GM12878 (cell line): ENCODE measurements around the gene HOXD11. TPM values are rescaled to one million over a fixed set of nuclear protein-coding genes. Genes with fewer than 3 reads are reported as not detected.

Experiments used
- ATAC-seq: fragments of 200-7000 bp; cut with Tn5 transposase; 3 replicates; pipeline ENCODE4 v1.9.1; 2020; ENCODE audit warnings: mild to moderate bottlenecking, moderate library complexity
- BruUV-seq: library from RNA; stranded (reverse); fragments of 400-500 nt; replicated peaks from 2 replicates; lab custom pipeline; 2021; lab: Mats Ljungman, UMichigan
- CTCF ChIA-PET: fragments of 300-600 bp; sonication (Branson Sonifier 250); formaldehyde crosslinking; extraction: SDS; loops from one replicate; lab custom pipeline; 2021; ENCODE audit warnings: inconsistent platforms; lab: Yijun Ruan, JAX
- POLR2A ChIA-PET: fragments of 350-600 bp; formaldehyde crosslinking; extraction: SDS; loops from one replicate; lab custom pipeline; 2021; ENCODE audit warnings: inconsistent platforms; lab: Charles Lee
- RAD21 ChIA-PET: fragments of 300-600 bp; sonication (Branson Sonifier 250); formaldehyde crosslinking; loops from one replicate; lab custom pipeline; 2023; ENCODE audit warnings: antibody characterized with exemption; ENCODE audit not compliant: unreplicated experiment; lab: Charles Lee
- SMC1A ChIA-PET: fragments of 300-600 bp; sonication (Branson Sonifier 250); formaldehyde crosslinking; loops from one replicate; lab custom pipeline; 2023; ENCODE audit not compliant: unreplicated experiment, uncharacterized antibody; lab: Charles Lee
- DNase-seq: peaks from one replicate; pipeline ENCODE4 v3.0.0-alpha.2; 2011; ENCODE audit warnings: low read depth, low spot score
- FAIRE-seq: peaks from 3 replicates; lab custom pipeline; 2011; peaks lifted over from hg19 to GRCh38; lab: Jason Lieb, UNC
- H2AFZ ChIP-seq: 2 replicates; pipeline ENCODE4 v1.6.0; 2011; ENCODE audit warnings: low read depth, low read length, control low read depth; ENCODE audit not compliant: control insufficient read depth
- H3K27ac ChIP-seq: 2 replicates; pipeline ENCODE4 v1.5.1; 2011; ENCODE audit warnings: control low read depth; ENCODE audit not compliant: control insufficient read depth, insufficient read depth
- H3K27me3 ChIP-seq, 2 experiments: replicated peaks in 1 of 2; 2 replicates each; pipeline versions ENCODE4 v1.6.0 to v1.6.1; 2011; ENCODE audit warnings: low read length in 1 of 2; ENCODE audit not compliant: control insufficient read depth in 2 of 2, insufficient read depth in 2 of 2
- H3K36me3 ChIP-seq, 2 experiments: 2 replicates each; pipeline ENCODE4 v1.5.1; 2011; ENCODE audit warnings: low read length in 1 of 2; ENCODE audit not compliant: control insufficient read depth in 2 of 2, insufficient read depth in 2 of 2
- H3K4me1 ChIP-seq: 2 replicates; pipeline ENCODE4 v1.6.1; 2011; ENCODE audit warnings: mild to moderate bottlenecking, low read length, moderate library complexity, mixed read lengths; ENCODE audit not compliant: control insufficient read depth, insufficient read depth
- H3K4me2 ChIP-seq: 2 replicates; pipeline ENCODE4 v1.6.0; 2011; ENCODE audit warnings: control low read depth; ENCODE audit not compliant: control insufficient read depth, insufficient read depth
- H3K4me3 ChIP-seq: fragments of 200-600 bp; sonication (generic); 2 replicates; pipeline ENCODE4 v1.5.1; 2016
- H3K79me2 ChIP-seq: 2 replicates; pipeline ENCODE4 v1.6.0; 2011; ENCODE audit warnings: low read length; ENCODE audit not compliant: control insufficient read depth, insufficient read depth
- H3K9ac ChIP-seq: 2 replicates; pipeline ENCODE4 v1.8.0; 2011; ENCODE audit warnings: low read length, control low read depth, mixed read lengths; ENCODE audit not compliant: control insufficient read depth, insufficient read depth
- H3K9me3 ChIP-seq: replicated peaks from 3 replicates; pipeline ENCODE4 v1.5.1; 2011; ENCODE audit warnings: mild to moderate bottlenecking, low read length; ENCODE audit not compliant: control insufficient read depth, insufficient read depth
- H4K20me1 ChIP-seq: 2 replicates; pipeline ENCODE4 v1.6.0; 2011; ENCODE audit not compliant: control insufficient read depth, insufficient read depth
- BCL11A ChIP-seq: IDR thresholded peaks from 2 replicates; pipeline ENCODE4 v1.6.1; 2011; ENCODE audit warnings: low read depth, low read length
- CBFB ChIP-seq: IDR thresholded peaks from 2 replicates; pipeline ENCODE4 v1.6.1; 2016; ENCODE audit warnings: antibody characterized with exemption, low read depth
- CEBPZ ChIP-seq: fragments of 150-350 bp; IDR thresholded peaks from 2 replicates; pipeline ENCODE4 v1.6.1; 2016; ENCODE audit warnings: low read depth, low read length
- NRF1 ChIP-seq: conservative IDR thresholded peaks from 2 replicates; pipeline ENCODE4 v1.6.1; 2011; ENCODE audit warnings: mild to moderate bottlenecking, low read depth, low read length, improper control_type of control experiment
- POLR2AphosphoS2 ChIP-seq: IDR thresholded peaks from 2 replicates; pipeline ENCODE4 v1.6.1; 2011; ENCODE audit warnings: low read depth, mild to moderate bottlenecking, low read length, improper control_type of control experiment, moderate library complexity
- RFX5 ChIP-seq: IDR thresholded peaks from 2 replicates; pipeline ENCODE4 v1.6.1; 2011; ENCODE audit warnings: low read depth, low read length, improper control_type of control experiment
- RUNX3 ChIP-seq: IDR thresholded peaks from 2 replicates; pipeline ENCODE4 v1.6.1; 2012; ENCODE audit warnings: low read length, inconsistent platforms
- STAT3 ChIP-seq: IDR thresholded peaks from 2 replicates; pipeline ENCODE4 v1.6.1; 2011; ENCODE audit warnings: low read depth, low read length, improper control_type of control experiment
- TAF1 ChIP-seq: IDR thresholded peaks from 2 replicates; pipeline ENCODE4 v1.6.1; 2011; ENCODE audit warnings: mild to moderate bottlenecking, low read depth, low read length, borderline replicate concordance
- WRNIP1 ChIP-seq: IDR thresholded peaks from 2 replicates; pipeline ENCODE4 v1.6.1; 2011; ENCODE audit warnings: low read depth, low read length, improper control_type of control experiment, borderline replicate concordance
- WGBS: methylation state at CpG from one replicate; pipeline ENCODE4 v1.1.6; 2016; ENCODE audit warnings: low lambda C conversion rate; ENCODE audit not compliant: insufficient replicate concordance, insufficient coverage; ENCODE audit errors: missing lambda C conversion rate; 5-methylcytosine and 5-hydroxymethylcytosine counted together
- in situ Hi-C: fragments of 300-500 bp; cut with MboI; formaldehyde crosslinking; loops from 9 replicates; pipeline ENCODE4 v1.14.3; 2018; ENCODE audit warnings: mixed read lengths
- intact Hi-C: fragments of 100-400 bp; cut with micrococcal nuclease; formaldehyde crosslinking; loops from one replicate; pipeline ENCODE4 v1.14.2; 2022; ENCODE audit not compliant: unreplicated experiment
- polyA plus RNA-seq, 11 experiments: library from polyadenylated mRNA; depleted of rRNA in 4 of 11; unstranded in 6 of 11; stranded (reverse) in 5 of 11; fragments of >200 nt; fragmentation: Nextera tagmentation in 4 of 11; fragmentation: Illumina TruSeq in 1 of 11; extraction: Ambion mirVana in 4 of 11; extraction: Trizol in 1 of 11; gene quantifications; 1 replicate in 1 of 11; 2 replicates in 10 of 11; pipeline versions ENCODE4 v1.2.1 to v1.2.3, GENCODE V29; 2011 to 2016; ENCODE audit warnings: inconsistent platforms in 2 of 11, missing spikeins in 2 of 11, low read depth in 1 of 11
- total RNA-seq, 4 experiments: library from RNA; depleted of rRNA in 3 of 4; stranded (reverse); fragments of >200 nt in 3 of 4; fragmentation: Illumina TruSeq in 1 of 4; extraction: Trizol in 1 of 4; gene quantifications; 2 replicates each; pipeline versions ENCODE4 v1.2.1 to v1.2.3, GENCODE V29; 2013 to 2021
- TF ChIP-seq, protein P1 (sequence below): IDR thresholded peaks from 2 replicates; pipeline ENCODE4 v1.6.1; 2011; ENCODE audit warnings: borderline replicate concordance, low read depth, mild to moderate bottlenecking, moderate library complexity, mixed read lengths, low read length; ENCODE audit not compliant: insufficient read depth; ENCODE audit errors: extremely low read length
- TF ChIP-seq, protein P2 (sequence below): fragments of 450-650 bp; IDR thresholded peaks from 2 replicates; pipeline ENCODE4 v1.6.1; 2016; ENCODE audit warnings: mild to moderate bottlenecking, moderate library complexity, borderline replicate concordance
- TF ChIP-seq, protein P3 (sequence below): IDR thresholded peaks from 2 replicates; pipeline ENCODE4 v1.6.1; 2012; ENCODE audit warnings: low read depth, low read length, improper control_type of control experiment

Gene HOXD11
- total and polyA plus RNA-seq, 10 of the 15 experiments (the other 5 are each of a cell fraction or from before 2014, with no cell fraction given): not detected

DNA sequence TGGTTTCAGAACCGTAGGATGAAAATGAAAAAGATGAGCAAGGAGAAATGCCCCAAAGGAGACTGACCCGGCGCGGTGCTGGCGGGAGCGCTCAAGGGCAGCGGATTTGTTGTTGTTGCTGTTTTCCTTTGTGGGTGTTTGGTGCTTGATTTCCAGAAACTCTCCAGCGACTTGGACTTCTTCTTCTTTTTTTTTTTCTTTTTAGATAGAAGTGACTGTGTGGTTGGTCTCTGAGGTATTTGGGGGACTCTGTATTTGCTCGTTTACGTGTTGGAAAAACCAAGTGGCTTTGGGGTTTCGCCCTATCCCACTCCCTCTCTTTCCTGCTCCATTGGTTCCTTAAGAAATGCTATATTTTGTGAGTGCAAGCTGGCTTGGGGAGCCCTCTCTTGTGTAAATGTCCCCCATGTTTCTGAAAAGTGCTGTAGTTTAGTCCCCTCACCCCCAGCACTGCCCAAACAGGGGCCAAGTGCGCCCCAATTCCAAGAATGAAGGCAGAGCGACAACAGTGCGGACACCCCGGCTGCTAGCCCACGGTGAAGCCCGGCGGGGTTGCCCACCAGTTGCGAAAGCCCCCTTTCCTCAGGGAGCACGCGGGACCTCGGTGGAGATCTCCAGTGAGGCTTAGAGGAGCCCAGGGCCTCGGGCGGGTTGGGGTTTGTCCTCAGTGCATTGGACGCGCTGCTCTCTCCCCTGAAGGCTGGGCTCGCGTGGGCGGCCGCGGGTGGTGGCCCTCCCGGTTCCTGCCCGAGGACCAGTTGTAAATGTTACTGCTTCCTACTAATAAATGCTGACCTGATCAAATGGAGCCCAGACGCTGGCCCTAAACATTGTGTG is 17.2 kb downstream of the HOXD11 start:
- in situ Hi-C loops (loop anchor here (10.0 kb wide), 1 partner anchor 700 kb away; no protein-coding TSS in a partner anchor), intact Hi-C loops (no loop called here)
- Histone ChIP-seq H3K36me3 (no peaks in the 10 kb centered on the region), H3K79me2 (no peaks in the 10 kb centered on the region), H2AFZ (no peak overlapping the region), H3K9ac (no peak overlapping the region), H3K4me2 (no peak overlapping the region), H3K27ac (no peak overlapping the region), H3K9me3 (peaks cover 1% of the 10 kb centered on the region; the same call in 2 of the 3 replicates), H4K20me1 (no peaks in the 10 kb centered on the region), H3K4me1 (no peaks in the 10 kb centered on the region), H3K27me3 (peaks cover 11 to 33% of the 10 kb centered on the region in 2 experiments), H3K4me3 (no peak overlapping the region)
- DNase-seq (no peak), FAIRE-seq (no peak), ATAC-seq (no peak)
- POLR2A ChIA-PET: no interaction called here
- RAD21 ChIA-PET: no interaction called here
- SMC1A ChIA-PET: interaction anchor here (3.1 kb wide), 1 partner anchor 527 kb away, joined by 37 read pairs; no protein-coding TSS in a partner anchor
- WGBS: 31% methylated on average over 33 of the region's 34 CpGs
- no TSS peak for BruUV-seq
- CTCF ChIA-PET: interaction anchor here (2.1 kb wide), 1 partner anchor 528 kb away, joined by 7 read pairs; no protein-coding TSS in a partner anchor
- TF ChIP-seq STAT3 (no peak), POLR2AphosphoS2 (no peak), TAF1 (no peak), RUNX3 (no peak), NRF1 (no peak), BCL11A (no peak), RFX5 (no peak), WRNIP1 (no peak), CBFB (no peak), CEBPZ (no peak)
- TF ChIP-seq, protein P1, sequence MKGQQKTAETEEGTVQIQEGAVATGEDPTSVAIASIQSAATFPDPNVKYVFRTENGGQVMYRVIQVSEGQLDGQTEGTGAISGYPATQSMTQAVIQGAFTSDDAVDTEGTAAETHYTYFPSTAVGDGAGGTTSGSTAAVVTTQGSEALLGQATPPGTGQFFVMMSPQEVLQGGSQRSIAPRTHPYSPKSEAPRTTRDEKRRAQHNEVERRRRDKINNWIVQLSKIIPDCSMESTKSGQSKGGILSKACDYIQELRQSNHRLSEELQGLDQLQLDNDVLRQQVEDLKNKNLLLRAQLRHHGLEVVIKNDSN: no peak
- TF ChIP-seq, protein P2, sequence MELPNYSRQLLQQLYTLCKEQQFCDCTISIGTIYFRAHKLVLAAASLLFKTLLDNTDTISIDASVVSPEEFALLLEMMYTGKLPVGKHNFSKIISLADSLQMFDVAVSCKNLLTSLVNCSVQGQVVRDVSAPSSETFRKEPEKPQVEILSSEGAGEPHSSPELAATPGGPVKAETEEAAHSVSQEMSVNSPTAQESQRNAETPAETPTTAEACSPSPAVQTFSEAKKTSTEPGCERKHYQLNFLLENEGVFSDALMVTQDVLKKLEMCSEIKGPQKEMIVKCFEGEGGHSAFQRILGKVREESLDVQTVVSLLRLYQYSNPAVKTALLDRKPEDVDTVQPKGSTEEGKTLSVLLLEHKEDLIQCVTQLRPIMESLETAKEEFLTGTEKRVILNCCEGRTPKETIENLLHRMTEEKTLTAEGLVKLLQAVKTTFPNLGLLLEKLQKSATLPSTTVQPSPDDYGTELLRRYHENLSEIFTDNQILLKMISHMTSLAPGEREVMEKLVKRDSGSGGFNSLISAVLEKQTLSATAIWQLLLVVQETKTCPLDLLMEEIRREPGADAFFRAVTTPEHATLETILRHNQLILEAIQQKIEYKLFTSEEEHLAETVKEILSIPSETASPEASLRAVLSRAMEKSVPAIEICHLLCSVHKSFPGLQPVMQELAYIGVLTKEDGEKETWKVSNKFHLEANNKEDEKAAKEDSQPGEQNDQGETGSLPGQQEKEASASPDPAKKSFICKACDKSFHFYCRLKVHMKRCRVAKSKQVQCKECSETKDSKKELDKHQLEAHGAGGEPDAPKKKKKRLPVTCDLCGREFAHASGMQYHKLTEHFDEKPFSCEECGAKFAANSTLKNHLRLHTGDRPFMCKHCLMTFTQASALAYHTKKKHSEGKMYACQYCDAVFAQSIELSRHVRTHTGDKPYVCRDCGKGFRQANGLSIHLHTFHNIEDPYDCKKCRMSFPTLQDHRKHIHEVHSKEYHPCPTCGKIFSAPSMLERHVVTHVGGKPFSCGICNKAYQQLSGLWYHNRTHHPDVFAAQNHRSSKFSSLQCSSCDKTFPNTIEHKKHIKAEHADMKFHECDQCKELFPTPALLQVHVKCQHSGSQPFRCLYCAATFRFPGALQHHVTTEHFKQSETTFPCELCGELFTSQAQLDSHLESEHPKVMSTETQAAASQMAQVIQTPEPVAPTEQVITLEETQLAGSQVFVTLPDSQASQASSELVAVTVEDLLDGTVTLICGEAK: no peak
- TF ChIP-seq, protein P3, sequence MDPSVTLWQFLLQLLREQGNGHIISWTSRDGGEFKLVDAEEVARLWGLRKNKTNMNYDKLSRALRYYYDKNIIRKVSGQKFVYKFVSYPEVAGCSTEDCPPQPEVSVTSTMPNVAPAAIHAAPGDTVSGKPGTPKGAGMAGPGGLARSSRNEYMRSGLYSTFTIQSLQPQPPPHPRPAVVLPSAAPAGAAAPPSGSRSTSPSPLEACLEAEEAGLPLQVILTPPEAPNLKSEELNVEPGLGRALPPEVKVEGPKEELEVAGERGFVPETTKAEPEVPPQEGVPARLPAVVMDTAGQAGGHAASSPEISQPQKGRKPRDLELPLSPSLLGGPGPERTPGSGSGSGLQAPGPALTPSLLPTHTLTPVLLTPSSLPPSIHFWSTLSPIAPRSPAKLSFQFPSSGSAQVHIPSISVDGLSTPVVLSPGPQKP: no peak
